ENCODE results near the gene ZNF397.

ZNF397 gene

GRCh38 chr18:35267809-35268208 lies 27.0 kb downstream of the ZNF397 start:
- TF ChIP-seq POU6F1 (CRISPR knock-in tag; IDR thresholded peaks at IDR 0.05; ENCODE audit: borderline replicate concordance, low read depth) (no peak), TCF4 (CRISPR knock-in tag; IDR thresholded peaks at IDR 0.05; ENCODE audit: borderline replicate concordance) (no peak), ZNF8 (CRISPR knock-in tag; IDR thresholded peaks at IDR 0.05) (no peak), SNAI2 (CRISPR knock-in tag; IDR thresholded peaks at IDR 0.05) (no peak), ZNF565 (CRISPR knock-in tag; conservative IDR thresholded peaks at IDR 0.05; ENCODE audit: low read depth) (no peak), PATZ1 (CRISPR knock-in tag; IDR thresholded peaks at IDR 0.05; ENCODE audit: borderline replicate concordance) (no peak), ZNF70 (CRISPR knock-in tag; IDR thresholded peaks at IDR 0.05) (no peak), GLIS3 (CRISPR knock-in tag; IDR thresholded peaks at IDR 0.05) (no peak), CSRNP3 (CRISPR knock-in tag; IDR thresholded peaks at IDR 0.05) (no peak), RARB (CRISPR knock-in tag; IDR thresholded peaks at IDR 0.05) (no peak), OSR1 (CRISPR knock-in tag; IDR thresholded peaks at IDR 0.05) (no peak), ESRRG (CRISPR knock-in tag; IDR thresholded peaks at IDR 0.05) (no peak), CSDC2 (CRISPR knock-in tag; IDR thresholded peaks at IDR 0.05) (no peak), ARNTL (CRISPR knock-in tag; IDR thresholded peaks at IDR 0.05; ENCODE audit: borderline replicate concordance, low read depth) (no peak), ZC3H10 (CRISPR knock-in tag; IDR thresholded peaks at IDR 0.05) (no peak), ZFP30 (CRISPR knock-in tag; IDR thresholded peaks at IDR 0.05) (no peak), PPARA (CRISPR knock-in tag; IDR thresholded peaks at IDR 0.05; ENCODE audit: borderline replicate concordance) (no peak), CREB5 (CRISPR knock-in tag; IDR thresholded peaks at IDR 0.05; ENCODE audit: low read depth) (no peak), BACH2 (CRISPR knock-in tag; IDR thresholded peaks at IDR 0.05; ENCODE audit: borderline replicate concordance) (no peak), TSHZ2 (CRISPR knock-in tag; IDR thresholded peaks at IDR 0.05) (no peak)
- ATAC-seq: no peak

- ATAC-seq: no peak
- no peak for TF ChIP-seq ZFP30 (CRISPR knock-in tag; IDR thresholded peaks at IDR 0.05)
- no peak for TF ChIP-seq PPARA (CRISPR knock-in tag; IDR thresholded peaks at IDR 0.05; ENCODE audit: borderline replicate concordance)
- TF ChIP-seq GLIS3 (CRISPR knock-in tag; IDR thresholded peaks at IDR 0.05): no peak
- no peak for TF ChIP-seq RARB (CRISPR knock-in tag; IDR thresholded peaks at IDR 0.05)
- TF ChIP-seq OSR1 (CRISPR knock-in tag; IDR thresholded peaks at IDR 0.05): no peak
- TF ChIP-seq TCF4 (CRISPR knock-in tag; IDR thresholded peaks at IDR 0.05; ENCODE audit: borderline replicate concordance): no peak
- TF ChIP-seq ZFP3 (CRISPR knock-in tag; IDR thresholded peaks at IDR 0.05): no peak
- no peak for TF ChIP-seq TSHZ2 (CRISPR knock-in tag; IDR thresholded peaks at IDR 0.05)
- no peak for TF ChIP-seq ZC3H10 (CRISPR knock-in tag; IDR thresholded peaks at IDR 0.05)
- TF ChIP-seq ZNF70 (CRISPR knock-in tag; IDR thresholded peaks at IDR 0.05): no peak
These were observed 28.0 kb downstream of the ZNF397 start for GRCh38 chr18:35268821-35269220.

Measured in SK-N-SH treated with all-trans-retinoic acid at 6 μM for 48 hours (cell line).